Endothelial cell of umbilical vein (primary cell): ENCODE measurements around the gene XYLT1. TPM values are rescaled to one million over a fixed set of nuclear protein-coding genes. Genes with fewer than 3 reads are reported as not detected.

Source experiments
- BruUV-seq: library from RNA; stranded (reverse); fragments of 400-500 nt; replicated peaks from 2 replicates; lab custom pipeline; 2021; lab: Mats Ljungman, UMichigan
- CTCF ChIA-PET: fragments of 300-600, 350-600 bp; sonication (Branson Sonifier 250); formaldehyde crosslinking; loops from one replicate; lab custom pipeline; 2021; ENCODE audit warnings: antibody characterized with exemption, inconsistent platforms; lab: Charles Lee
- POLR2A ChIA-PET: fragments of 300-600, 350-600 bp; sonication (Branson Sonifier 250); formaldehyde crosslinking; loops from one replicate; lab custom pipeline; 2021; ENCODE audit warnings: antibody characterized with exemption, inconsistent platforms; lab: Charles Lee
- DNase-seq: peaks from one replicate; pipeline ENCODE4 v3.0.0-alpha.2; 2011; ENCODE audit warnings: low read depth, low spot score
- FAIRE-seq: peaks from 2 replicates; lab custom pipeline; 2011; peaks lifted over from hg19 to GRCh38; lab: Jason Lieb, UNC
- H2AFZ ChIP-seq: 2 replicates; pipeline ENCODE4 v1.6.0; 2012; ENCODE audit warnings: low read depth, low read length, control low read depth, inconsistent platforms
- H3K27ac ChIP-seq: 2 replicates; pipeline ENCODE4 v1.5.1; 2011; ENCODE audit warnings: low read depth, mild to moderate bottlenecking, control low read depth, low read length, moderate library complexity; ENCODE audit not compliant: insufficient read depth
- H3K27me3 ChIP-seq, 2 experiments: 2 replicates each; pipeline versions ENCODE4 v1.6.0 to v1.6.1; 2011; ENCODE audit warnings: low read length in 2 of 2, mixed read lengths in 1 of 2; ENCODE audit not compliant: control insufficient read depth in 2 of 2, insufficient read depth in 2 of 2
- H3K36me3 ChIP-seq, 2 experiments: 2 replicates in 1 of 2; 3 replicates in 1 of 2; pipeline ENCODE4 v1.5.1; 2011; ENCODE audit warnings: low read length in 2 of 2, mild to moderate bottlenecking in 1 of 2, moderate library complexity in 1 of 2; ENCODE audit not compliant: control insufficient read depth in 2 of 2, insufficient read depth in 2 of 2; ENCODE audit errors: extremely low read depth in 1 of 2
- H3K4me1 ChIP-seq: 3 replicates; pipeline ENCODE4 v1.5.1; 2011; ENCODE audit warnings: mild to moderate bottlenecking, low read length; ENCODE audit not compliant: control insufficient read depth, insufficient read depth; ENCODE audit errors: extremely low read depth
- H3K4me2 ChIP-seq: 2 replicates; pipeline ENCODE4 v1.6.1; 2011; ENCODE audit warnings: low read length, control low read depth, mixed read lengths; ENCODE audit not compliant: insufficient read depth
- H3K4me3 ChIP-seq, 3 experiments: fragments of 200-600 bp in 1 of 3; sonication (generic), shearing (Covaris generic) in 1 of 3; replicated peaks in 1 of 3; 2 replicates each; pipeline ENCODE4 v1.5.1; 2011 to 2016; ENCODE audit warnings: control low read depth in 3 of 3, low read length in 3 of 3, mild to moderate bottlenecking in 2 of 3, inconsistent platforms in 1 of 3, low read depth in 1 of 3, moderate library complexity in 1 of 3; ENCODE audit not compliant: insufficient read depth in 1 of 3
- H3K79me2 ChIP-seq: 2 replicates; pipeline ENCODE4 v1.6.0; 2012; ENCODE audit warnings: low read length, inconsistent platforms; ENCODE audit not compliant: control insufficient read depth, insufficient read depth
- H3K9ac ChIP-seq: replicated peaks from 2 replicates; pipeline ENCODE3; 2011; ENCODE audit warnings: low read length, control low read depth; ENCODE audit not compliant: insufficient read depth; ENCODE audit errors: extremely low read depth
- H3K9me1 ChIP-seq: replicated peaks from 3 replicates; pipeline ENCODE4 v1.6.0; 2011; ENCODE audit warnings: mild to moderate bottlenecking, low read length; ENCODE audit not compliant: control insufficient read depth, insufficient read depth; ENCODE audit errors: extremely low read depth
- H3K9me3 ChIP-seq: replicated peaks from 2 replicates; pipeline ENCODE4 v1.5.1; 2012; ENCODE audit warnings: low read length, inconsistent platforms; ENCODE audit not compliant: control insufficient read depth, insufficient read depth
- H4K20me1 ChIP-seq: replicated peaks from 2 replicates; pipeline ENCODE3; 2011; ENCODE audit warnings: mild to moderate bottlenecking, low read length; ENCODE audit not compliant: control insufficient read depth, insufficient read depth; ENCODE audit errors: extremely low read depth
- EZH2 ChIP-seq: IDR thresholded peaks from 2 replicates; pipeline ENCODE4 v1.6.1; 2012; ENCODE audit warnings: borderline replicate concordance, low read depth, mild to moderate bottlenecking, moderate library complexity, low read length, inconsistent platforms; ENCODE audit not compliant: severe bottlenecking
- JUN ChIP-seq: IDR thresholded peaks from 2 replicates; pipeline ENCODE4 v1.6.1; 2011; ENCODE audit warnings: borderline replicate concordance, low read depth; ENCODE audit not compliant: insufficient read length, insufficient read depth
- MYC ChIP-seq: IDR thresholded peaks from one replicate; pipeline ENCODE4 v1.6.1; 2011; ENCODE audit warnings: mild to moderate bottlenecking, low read depth, low read length
- POLR2AphosphoS5 ChIP-seq: IDR thresholded peaks from 2 replicates; pipeline ENCODE4 v1.6.1; 2012; ENCODE audit warnings: low read depth, mild to moderate bottlenecking, control low read depth, low read length, moderate library complexity; ENCODE audit not compliant: insufficient read depth
- dilution Hi-C: fragments of 300-500 bp; cut with MboI; formaldehyde crosslinking; loops from one replicate; pipeline ENCODE4 v1.15.0; 2019; ENCODE audit warnings: low sequenced_read_pairs; ENCODE audit not compliant: extremely low pct_ligation_motif_present
- intact Hi-C: fragments of 100-400 bp; cut with micrococcal nuclease; formaldehyde crosslinking; loops from one replicate; pipeline ENCODE4 v1.10.0; 2022
- polyA plus RNA-seq, 4 experiments: library from polyadenylated mRNA; depleted of rRNA in 3 of 4; stranded (reverse) in 3 of 4; unstranded in 1 of 4; fragments of >200 nt; gene quantifications; 2 replicates each; pipeline versions ENCODE4 v1.2.1 to v1.2.3, GENCODE V29; 2011 to 2012; ENCODE audit warnings: missing spikeins in 1 of 4
- total RNA-seq: library from RNA; stranded (reverse); gene quantifications from 2 replicates; pipeline ENCODE4 v1.2.3, GENCODE V29; 2021

The XYLT1 gene
- total and polyA plus RNA-seq, 2 donors (not counting 3 experiments of a cell fraction or from before 2014, with no cell fraction given): 0.63 to 2.9 TPM

GRCh38 chr16:17129971-17130370, 340.8 kb downstream of the XYLT1 start:
- no peaks in the 10 kb centered on the region for H3K4me1 ChIP-seq
- POLR2A ChIA-PET: no interaction called here
- H3K4me3 ChIP-seq: no peak overlapping the region
- no peak overlapping the region for H3K4me2 ChIP-seq
- intact Hi-C loops (no loop called here), dilution Hi-C loops (no loop called here)
- H2AFZ ChIP-seq: no peak overlapping the region
- H3K36me3 ChIP-seq: no peaks in the 10 kb centered on the region
- H3K27me3 ChIP-seq: no peaks in the 10 kb centered on the region
- no peak for DNase-seq
- H4K20me1 ChIP-seq: no peaks in the 10 kb centered on the region
- BruUV-seq: no TSS peak
- FAIRE-seq: no peak
- CTCF ChIA-PET: no interaction called here
- no peaks in the 10 kb centered on the region for H3K9me1 ChIP-seq
- no peak for TF ChIP-seq POLR2AphosphoS5
- H3K9me3 ChIP-seq: peaks cover 3% of the 10 kb centered on the region
- no peak overlapping the region for H3K9ac ChIP-seq
- H3K79me2 ChIP-seq: no peaks in the 10 kb centered on the region
- no peak overlapping the region for H3K27ac ChIP-seq

GRCh38 chr16:17128791-17129190, 342.0 kb downstream of the XYLT1 start:
- no peak overlapping the region for H3K27ac ChIP-seq
- no peaks in the 10 kb centered on the region for H3K79me2 ChIP-seq
- TF ChIP-seq EZH2: no peak
- no peak for TF ChIP-seq MYC
- no peak for TF ChIP-seq JUN
- ChIA-PET POLR2A (no interaction called here), CTCF (no interaction called here)
- no peak overlapping the region for H3K4me2 ChIP-seq
- FAIRE-seq (no peak), DNase-seq (no peak)
- dilution Hi-C loops: no loop called here
- H3K4me1 ChIP-seq: no peaks in the 10 kb centered on the region
- H3K36me3 ChIP-seq: no peaks in the 10 kb centered on the region
- no peak overlapping the region for H3K9ac ChIP-seq
- no peaks in the 10 kb centered on the region for H3K27me3 ChIP-seq
- H3K4me3 ChIP-seq: no peak overlapping the region
- H2AFZ ChIP-seq: no peak overlapping the region
- no TSS peak for BruUV-seq
- peaks cover 3% of the 10 kb centered on the region for H3K9me3 ChIP-seq
- intact Hi-C loops: no loop called here
- no peaks in the 10 kb centered on the region for H3K9me1 ChIP-seq
- H4K20me1 ChIP-seq: no peaks in the 10 kb centered on the region
